Measurements from ENCODE around the gene IFNG-AS1.

GRCh38 chr12:67940780-67941243, 48.4 kb upstream of the IFNG-AS1 start:
- TF ChIP-seq EZH2phosphoT487 (IDR thresholded peaks at IDR 0.05; ENCODE audit: insufficient read depth, low read depth), result no peak
- TF ChIP-seq EZH2 (IDR thresholded peaks at IDR 0.05; ENCODE audit: insufficient read depth, poor library complexity, severe bottlenecking), result no peak

Data from GM23248 (cell line).